Ovary (tissue), 9 donors: ENCODE measurements around the gene BANP. TPM values are rescaled to one million over a fixed set of nuclear protein-coding genes. Genes with fewer than 3 reads are reported as not detected.
"Not testable (repeated sequence)": the region's sequence is repeated elsewhere in the genome, so short reads cannot be mapped to it uniquely, and the experiment has no call there.

ENCODE experiments used
- DNase-seq, 5 donors: peaks; one replicate each; pipeline ENCODE4 v3.0.0-alpha.2; 2019 to 2020
- H3K27ac ChIP-seq, 2 donors: fragments of 200-600 bp; one replicate each; pipeline versions ENCODE4 v1.5.1 to v1.8.0; 2019 to 2022
- H3K27me3 ChIP-seq: fragments of 200-600 bp; one replicate; pipeline ENCODE4 v1.8.0; 2022
- H3K36me3 ChIP-seq: fragments of 200-600 bp; sonication (generic); one replicate; pipeline ENCODE4 v1.5.1; 2019
- H3K4me1 ChIP-seq: one replicate; pipeline ENCODE4 v1.8.1; 2013; ENCODE audit warnings: mild to moderate bottlenecking, moderate library complexity; ENCODE audit not compliant: insufficient read depth
- H3K4me3 ChIP-seq: fragments of 200-600 bp; sonication (generic); one replicate; pipeline ENCODE4 v1.5.1; 2017
- H3K9me3 ChIP-seq, 2 donors: fragments of 200-600 bp in 1 of 2; sonication (generic) in 1 of 2; one replicate each; pipeline versions ENCODE4 v1.5.1 to v1.8.1; 2013 to 2019; ENCODE audit warnings: mild to moderate bottlenecking in 1 of 2, moderate library complexity in 1 of 2
- EP300 ChIP-seq: sonication (generic); formaldehyde crosslinking; IDR thresholded peaks from one replicate; pipeline ENCODE4 v1.6.1; 2017; ENCODE audit warnings: antibody characterized with exemption
- POLR2A ChIP-seq: fragments of 450-650 bp; IDR thresholded peaks from one replicate; pipeline ENCODE4 v1.6.1; 2017; ENCODE audit warnings: antibody characterized with exemption, mild to moderate bottlenecking, moderate library complexity
- WGBS, 3 donors: extraction: QIAGEN DNeasy Blood & Tissue Kit in 1 of 3; methylation state at CpG; one replicate each; pipeline versions ENCODE4 v1.1.5 to v1.1.7; 2013 to 2017; 5-methylcytosine and 5-hydroxymethylcytosine counted together
- intact Hi-C, 4 donors: fragments of 100-400 bp; cut with DNase I; formaldehyde crosslinking; loops; one replicate each; pipeline versions ENCODE4 v1.11.0 to v1.15.1; 2022 to 2023
- polyA plus RNA-seq, 2 donors: library from polyadenylated mRNA; stranded (reverse); fragments of 200-250 nt in 1 of 2; fragments of 350-450 nt in 1 of 2; fragmentation: Illumina TruSeq in 1 of 2; extraction: RNeasy Lipid Tissue Mini Kit (QIAGEN cat#74804) in 1 of 2; gene quantifications; one replicate each; pipeline ENCODE4 v1.2.3, GENCODE V29; 2013 to 2014
- small RNA-seq: library from RNA; depleted of rRNA; stranded (forward); fragments of <200 nt; gene quantifications from one replicate; pipeline ENCODE3, GENCODE V24; 2016
- total RNA-seq, 7 donors: library from RNA; depleted of rRNA in 2 of 7; stranded (reverse); fragments of >200 nt in 2 of 7; fragmentation: NEBNext Ultra II Directional in 3 of 7; extraction: Animal tissue kit (Norgen Biotek cat#: 25700) in 3 of 7; gene quantifications; one replicate each; pipeline versions ENCODE4 v1.1.0 to v1.2.4, GENCODE V29; 2016 to 2023
- TF ChIP-seq, protein P1 (sequence below), 3 donors: fragments of 450-650 bp in 2 of 3; fragments of 200-600 bp in 1 of 3; IDR thresholded peaks; one replicate each; pipeline versions ENCODE4 v1.5.1 to v1.8.0; 2016 to 2022; ENCODE audit warnings: antibody characterized with exemption in 3 of 3, mild to moderate bottlenecking in 1 of 3
- donor health status: DM: no; HTN: no; CAD: no; lungs with moderate emphysema.
- donor health status: DM: no; HTN: no; CAD: no.
- donor health status: Bipolar disorder and iron deficiency.
- donor health status: DM: yes; HTN: yes; CAD: no.
- donor health status: DM: no; HTN: no; CAD: no.
- donor health status: DM: yes; HTN: yes; CAD: no.

BANP gene
- total and polyA plus RNA-seq, 9 donors = 14.8 to 48.6 (median 28.1) TPM

DNA sequence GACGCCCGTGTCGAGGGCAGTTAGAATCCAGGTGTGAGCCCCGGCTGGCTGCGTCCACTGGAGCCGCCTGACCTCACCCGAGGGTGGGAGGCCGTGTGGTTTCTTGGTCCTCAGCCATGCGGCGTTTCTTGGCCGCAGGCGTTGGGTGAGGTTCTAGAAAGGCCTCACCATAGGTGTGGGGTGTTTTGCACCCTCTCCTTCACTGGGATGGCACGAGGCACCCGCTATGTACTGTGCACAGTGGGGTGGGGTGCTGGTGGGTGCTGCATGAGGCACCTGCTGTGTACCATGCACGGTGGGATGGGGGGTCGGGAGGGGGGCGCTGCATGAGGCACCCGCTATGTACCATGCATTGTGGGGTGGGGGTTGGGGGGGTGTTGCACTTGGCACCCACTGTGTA lies 169.6 kb downstream of the BANP start:
- WGBS, 3 donors = 83 to 95% (median 85%) methylated on average over 17 to 18 of the region's 18 CpGs
- Histone ChIP-seq H3K27me3 (no peaks in the 10 kb centered on the region), H3K4me1 (peaks cover 16% of the 10 kb centered on the region), H3K4me3 (no peak overlapping the region), H3K9me3 (no peaks in the 10 kb centered on the region), H3K27ac (peak overlapping the region in 1 of 2 donors; percentile 91), H3K36me3 (no peaks in the 10 kb centered on the region)
- DNase-seq = peak in 4 of 5 donors; percentile 44 to 52 (median 50)
- intact Hi-C loops = no loop called here
- TF ChIP-seq POLR2A = no peak
- no peak for TF ChIP-seq EP300

DNA sequence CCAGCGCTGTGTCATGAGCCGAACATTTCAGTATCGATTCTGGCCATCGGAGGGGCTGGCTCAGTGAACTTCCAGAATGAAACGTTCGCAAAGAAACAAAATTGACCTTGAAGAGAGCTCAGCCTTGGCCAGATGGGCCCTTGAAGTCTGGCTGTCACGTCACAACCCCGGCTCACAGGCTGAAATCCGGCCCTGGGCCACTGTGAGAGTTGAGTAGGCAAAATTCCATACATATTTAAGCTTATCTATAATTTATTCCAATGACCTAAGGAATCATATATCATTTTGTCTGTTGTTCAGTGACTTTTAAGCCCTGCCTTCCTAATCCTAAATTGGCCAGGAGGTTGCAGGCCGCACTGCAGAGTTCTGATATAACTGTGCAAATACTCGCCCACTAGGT lies 170.2 kb downstream of the BANP start:
- 17 to 21% (median 19%) methylated on average over 11 of the region's 11 CpGs for WGBS, 3 donors
- H3K36me3 ChIP-seq, intact Hi-C loops, H3K27me3 ChIP-seq, H3K9me3 ChIP-seq, H3K4me3 ChIP-seq: not testable (repeated sequence)
- peak; percentile 63 to 77 (median 66) for DNase-seq
- Histone ChIP-seq H3K4me1 (peaks cover 16% of the 10 kb centered on the region), H3K27ac (peak overlapping the region in 1 of 2 donors; percentile 91)

DNA sequence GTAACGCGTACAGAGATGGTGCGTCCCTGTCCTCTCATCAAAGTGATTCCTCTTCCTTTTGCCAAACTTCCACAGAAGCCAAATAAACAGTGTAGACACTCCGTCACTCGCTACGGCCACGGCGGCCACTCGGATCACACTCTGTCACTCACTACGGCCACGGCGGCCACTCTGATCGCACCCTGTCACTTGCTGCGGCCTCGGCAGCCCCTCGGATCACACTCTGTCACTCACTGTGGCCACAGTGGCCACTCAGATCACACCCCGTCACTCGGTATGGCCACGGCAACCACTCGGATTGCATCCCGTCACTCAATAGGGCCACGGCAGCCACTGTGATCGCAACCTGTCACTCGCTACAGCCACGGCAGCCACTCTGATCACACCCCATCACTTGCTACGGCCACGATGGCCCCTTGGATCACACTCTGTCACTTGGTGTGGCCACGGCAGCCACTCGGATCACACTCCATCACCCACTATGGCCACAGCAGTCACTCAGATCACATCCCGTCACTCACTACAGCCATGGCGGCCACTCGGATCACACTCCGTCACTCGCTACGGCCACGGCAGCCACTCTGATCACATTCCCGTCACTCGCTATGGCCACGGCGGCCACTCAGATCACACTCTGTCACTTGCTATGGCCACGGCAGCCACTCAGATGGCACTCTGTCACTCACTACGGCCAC lies 170.8 kb downstream of the BANP start:
- WGBS, 3 donors = 89 to 92% (median 89%) methylated on average over 42 of the region's 42 CpGs
- TF ChIP-seq POLR2A (no peak), EP300 (no peak)
- TF ChIP-seq, protein P1, sequence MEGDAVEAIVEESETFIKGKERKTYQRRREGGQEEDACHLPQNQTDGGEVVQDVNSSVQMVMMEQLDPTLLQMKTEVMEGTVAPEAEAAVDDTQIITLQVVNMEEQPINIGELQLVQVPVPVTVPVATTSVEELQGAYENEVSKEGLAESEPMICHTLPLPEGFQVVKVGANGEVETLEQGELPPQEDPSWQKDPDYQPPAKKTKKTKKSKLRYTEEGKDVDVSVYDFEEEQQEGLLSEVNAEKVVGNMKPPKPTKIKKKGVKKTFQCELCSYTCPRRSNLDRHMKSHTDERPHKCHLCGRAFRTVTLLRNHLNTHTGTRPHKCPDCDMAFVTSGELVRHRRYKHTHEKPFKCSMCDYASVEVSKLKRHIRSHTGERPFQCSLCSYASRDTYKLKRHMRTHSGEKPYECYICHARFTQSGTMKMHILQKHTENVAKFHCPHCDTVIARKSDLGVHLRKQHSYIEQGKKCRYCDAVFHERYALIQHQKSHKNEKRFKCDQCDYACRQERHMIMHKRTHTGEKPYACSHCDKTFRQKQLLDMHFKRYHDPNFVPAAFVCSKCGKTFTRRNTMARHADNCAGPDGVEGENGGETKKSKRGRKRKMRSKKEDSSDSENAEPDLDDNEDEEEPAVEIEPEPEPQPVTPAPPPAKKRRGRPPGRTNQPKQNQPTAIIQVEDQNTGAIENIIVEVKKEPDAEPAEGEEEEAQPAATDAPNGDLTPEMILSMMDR (IDR thresholded peaks at IDR 0.05) = no peak
- H3K9me3 ChIP-seq = no peaks in the 10 kb centered on the region
- intact Hi-C loops = no loop called here
- no peaks in the 10 kb centered on the region for H3K27me3 ChIP-seq
- H3K4me1 ChIP-seq = peaks cover 16% of the 10 kb centered on the region
- H3K27ac ChIP-seq = peak overlapping the region in 1 of 2 donors; percentile 91
- no peaks in the 10 kb centered on the region for H3K36me3 ChIP-seq
- H3K4me3 ChIP-seq = no peak overlapping the region
- DNase-seq = no peak

Small RNA genes lying within 50 kb of the gene (small RNA-seq; reads per million reads assigned to genes)
- not detected for gene AC127455.1

Other genes starting within 250 kb of the BANP start
- gene KLHDC4, start 185.4 kb upstream of the BANP start, total RNA-seq = 10 to 100 TPM; 24.1 to 35.9 (median 30.5) TPM
- gene KLHDC4, start 185.4 kb upstream of the BANP start, polyA plus RNA-seq = 10 to 100 TPM; 16.2 to 22.7 TPM
- 10 to 100 TPM in 3 of 7 donors, 1 to 10 TPM in 4; 3.1 to 64.3 (median 9.2) TPM for gene SLC7A5, start 81.9 kb upstream of the BANP start, total RNA-seq
- 10 to 100 TPM in 1 of 2 donors, 1 to 10 TPM in 1; 3.7 to 20.8 TPM for gene SLC7A5, start 81.9 kb upstream of the BANP start, polyA plus RNA-seq
- gene CA5A, start 14.9 kb upstream of the BANP start, total RNA-seq = not detected
- under 1 TPM; 0.02 to 0.05 TPM for gene CA5A, start 14.9 kb upstream of the BANP start, polyA plus RNA-seq